Measurements from ENCODE around the gene EIF1.

DNA sequence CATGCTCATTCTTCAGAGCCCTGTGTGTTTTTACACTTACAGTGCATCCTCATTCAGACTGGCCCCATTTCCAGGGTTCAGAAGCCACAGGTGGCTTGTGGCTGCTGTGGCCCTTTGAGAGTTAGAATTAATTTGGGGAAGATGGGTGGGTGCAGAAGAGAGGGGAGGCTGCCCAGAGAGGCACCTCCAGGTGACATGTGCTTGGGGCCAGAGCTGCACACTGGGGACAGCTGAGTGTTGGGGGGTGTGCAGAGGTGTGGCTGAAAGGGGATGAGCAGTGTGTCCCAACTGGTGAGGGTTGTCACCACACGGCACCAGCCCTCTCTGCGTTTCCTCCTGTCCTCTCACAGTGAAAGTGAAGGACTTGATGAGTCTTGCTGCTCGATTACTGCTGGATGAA, 6.9 kb upstream of the EIF1 start:
- TF ChIP-seq, protein P1, sequence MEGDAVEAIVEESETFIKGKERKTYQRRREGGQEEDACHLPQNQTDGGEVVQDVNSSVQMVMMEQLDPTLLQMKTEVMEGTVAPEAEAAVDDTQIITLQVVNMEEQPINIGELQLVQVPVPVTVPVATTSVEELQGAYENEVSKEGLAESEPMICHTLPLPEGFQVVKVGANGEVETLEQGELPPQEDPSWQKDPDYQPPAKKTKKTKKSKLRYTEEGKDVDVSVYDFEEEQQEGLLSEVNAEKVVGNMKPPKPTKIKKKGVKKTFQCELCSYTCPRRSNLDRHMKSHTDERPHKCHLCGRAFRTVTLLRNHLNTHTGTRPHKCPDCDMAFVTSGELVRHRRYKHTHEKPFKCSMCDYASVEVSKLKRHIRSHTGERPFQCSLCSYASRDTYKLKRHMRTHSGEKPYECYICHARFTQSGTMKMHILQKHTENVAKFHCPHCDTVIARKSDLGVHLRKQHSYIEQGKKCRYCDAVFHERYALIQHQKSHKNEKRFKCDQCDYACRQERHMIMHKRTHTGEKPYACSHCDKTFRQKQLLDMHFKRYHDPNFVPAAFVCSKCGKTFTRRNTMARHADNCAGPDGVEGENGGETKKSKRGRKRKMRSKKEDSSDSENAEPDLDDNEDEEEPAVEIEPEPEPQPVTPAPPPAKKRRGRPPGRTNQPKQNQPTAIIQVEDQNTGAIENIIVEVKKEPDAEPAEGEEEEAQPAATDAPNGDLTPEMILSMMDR (IDR thresholded peaks at IDR 0.05): no peak
- TF ChIP-seq POLR2A (IDR thresholded peaks at IDR 0.05): no peak

Measured in lower leg skin (tissue), 3 donors.